Peyer's patch (tissue), 4 donors: ENCODE results near the gene PPP1R16B.

ENCODE experiments used
- POLR2A ChIP-seq, 2 donors: fragments of 450-650 bp; IDR thresholded peaks; one replicate each; pipeline ENCODE4 v1.5.1; 2017; ENCODE audit warnings: antibody characterized with exemption in 2 of 2, mild to moderate bottlenecking in 2 of 2, moderate library complexity in 2 of 2
- TF ChIP-seq, protein P1 (sequence below), 6 experiments: fragments of 450-650 bp in 4 of 6; fragments of 200-600 bp in 2 of 6; sonication (generic) in 1 of 6; IDR thresholded peaks; one replicate each; pipeline ENCODE4 v1.5.1; 2017 to 2019; ENCODE audit warnings: antibody characterized with exemption in 6 of 6, mild to moderate bottlenecking in 3 of 6, moderate library complexity in 1 of 6

DNA sequence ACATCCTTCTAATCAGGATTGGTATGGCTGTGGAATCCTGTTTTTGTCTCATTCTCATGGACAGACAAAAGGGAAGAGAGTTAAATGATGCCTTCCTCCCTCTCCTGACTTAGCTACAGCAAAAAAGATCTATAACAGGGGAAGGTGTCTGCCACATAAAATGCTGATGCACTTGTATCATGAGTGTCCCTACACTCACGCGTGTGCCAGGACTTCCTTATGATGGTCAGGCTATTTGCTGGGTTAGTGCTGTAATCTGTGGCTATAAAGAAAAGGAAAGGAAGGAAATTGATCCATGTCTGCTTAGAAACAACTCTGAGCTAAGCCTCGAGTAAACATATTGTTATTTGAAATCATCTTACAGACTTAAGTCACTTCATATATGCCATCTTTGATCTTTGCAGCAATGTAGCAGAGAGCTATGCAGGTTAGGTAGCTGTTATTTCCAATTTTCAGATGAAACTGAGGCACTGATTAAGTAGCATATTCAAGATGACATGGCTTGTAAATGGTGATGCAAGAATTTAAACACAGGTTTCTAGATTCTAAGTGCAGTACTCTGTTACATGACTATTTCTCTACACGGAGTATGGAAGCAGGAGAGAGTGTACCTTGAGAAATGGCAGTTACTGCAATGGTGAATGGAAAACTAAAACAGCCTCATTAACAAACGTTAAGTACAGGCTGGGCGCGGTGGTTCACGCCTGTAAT lies 148.3 kb downstream of the PPP1R16B start:
- no peak for TF ChIP-seq POLR2A (IDR thresholded peaks at IDR 0.05)
- TF ChIP-seq, protein P1, sequence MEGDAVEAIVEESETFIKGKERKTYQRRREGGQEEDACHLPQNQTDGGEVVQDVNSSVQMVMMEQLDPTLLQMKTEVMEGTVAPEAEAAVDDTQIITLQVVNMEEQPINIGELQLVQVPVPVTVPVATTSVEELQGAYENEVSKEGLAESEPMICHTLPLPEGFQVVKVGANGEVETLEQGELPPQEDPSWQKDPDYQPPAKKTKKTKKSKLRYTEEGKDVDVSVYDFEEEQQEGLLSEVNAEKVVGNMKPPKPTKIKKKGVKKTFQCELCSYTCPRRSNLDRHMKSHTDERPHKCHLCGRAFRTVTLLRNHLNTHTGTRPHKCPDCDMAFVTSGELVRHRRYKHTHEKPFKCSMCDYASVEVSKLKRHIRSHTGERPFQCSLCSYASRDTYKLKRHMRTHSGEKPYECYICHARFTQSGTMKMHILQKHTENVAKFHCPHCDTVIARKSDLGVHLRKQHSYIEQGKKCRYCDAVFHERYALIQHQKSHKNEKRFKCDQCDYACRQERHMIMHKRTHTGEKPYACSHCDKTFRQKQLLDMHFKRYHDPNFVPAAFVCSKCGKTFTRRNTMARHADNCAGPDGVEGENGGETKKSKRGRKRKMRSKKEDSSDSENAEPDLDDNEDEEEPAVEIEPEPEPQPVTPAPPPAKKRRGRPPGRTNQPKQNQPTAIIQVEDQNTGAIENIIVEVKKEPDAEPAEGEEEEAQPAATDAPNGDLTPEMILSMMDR (IDR thresholded peaks at IDR 0.05), result no peak
